A549 treated with CpdA at 1 μM for 4 hours (cell line): ENCODE measurements around the gene C2orf92. TPM values are rescaled to one million over a fixed set of nuclear protein-coding genes. Genes with fewer than 3 reads are reported as not detected.

Experiments used
- total RNA-seq: library from RNA; stranded (reverse); fragments of 200-300 nt; extraction: Qiagen RNA extraction; gene quantifications from 5 replicates; pipeline ENCODE4 v1.2.3, GENCODE V29; 2022; ENCODE audit warnings: low read depth

C2orf92 gene
- total RNA-seq = 0.35 to 1.6 TPM (median 0.71 TPM) in 5 replicates

GRCh38 chr2:97669448-97669847, at the start of gene C2orf92:
Gene C2orf92 (plus strand): TSS chr2:97669713. CDS start chr2:97669789, 76 bp downstream.

DNA sequence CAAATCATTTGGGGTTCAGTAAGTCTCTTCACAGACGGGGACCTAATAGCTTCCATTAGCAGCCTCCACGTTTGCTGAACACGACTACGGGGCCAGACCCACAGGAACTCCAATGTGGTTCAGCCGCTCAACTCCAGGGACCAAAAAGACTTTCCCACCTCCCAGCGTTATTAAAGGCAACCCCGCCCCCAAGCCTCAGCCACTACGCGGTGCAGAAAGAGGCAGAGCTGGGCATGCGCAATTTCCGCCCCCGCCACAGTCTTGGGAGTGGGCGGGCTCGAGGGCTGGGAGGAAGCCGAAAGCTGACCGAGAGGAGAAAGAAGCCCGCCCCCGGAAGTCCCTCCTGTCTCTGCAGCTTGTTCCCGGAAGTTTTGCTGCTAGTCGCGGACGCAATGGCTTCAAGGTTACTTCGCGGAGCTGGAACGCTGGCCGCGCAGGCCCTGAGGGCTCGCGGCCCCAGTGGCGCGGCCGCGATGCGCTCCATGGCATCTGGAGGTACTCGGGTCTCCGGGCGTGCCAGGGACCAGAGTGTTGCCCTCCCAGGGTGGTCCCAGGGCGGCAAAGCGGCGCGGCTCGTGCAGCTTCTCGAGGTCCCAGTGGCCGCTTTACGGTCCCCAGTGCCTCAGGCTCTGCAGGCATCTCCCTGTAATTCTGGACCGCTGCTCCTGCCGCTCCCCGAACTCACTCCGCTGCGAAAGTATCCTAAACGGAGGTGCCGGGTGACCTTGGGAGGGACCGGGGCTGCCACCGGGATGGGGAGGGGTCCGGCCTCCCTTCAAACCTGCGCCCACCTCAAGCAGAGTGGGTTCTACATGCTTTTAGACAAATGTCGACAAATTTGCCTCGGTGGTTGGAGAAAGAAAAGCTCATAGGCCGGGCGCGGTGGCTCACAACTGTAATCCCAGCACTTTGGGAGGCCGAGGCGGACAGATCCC, 23.6 kb upstream of the C2orf92 start, which contains the start of gene COX5B:
Gene COX5B, plus strand, starts transcription at position 368 of the 935 bp plus-strand sequence. Its CDS starts 25 bp downstream, at position 393.

GRCh38 chr2:97663962-97664635, 5.4 kb upstream of the C2orf92 start, which contains the start of gene ACTR1B:
Gene ACTR1B (minus strand): TSS chr2:97664044. CDS start chr2:97663890, 154 bp downstream.

DNA sequence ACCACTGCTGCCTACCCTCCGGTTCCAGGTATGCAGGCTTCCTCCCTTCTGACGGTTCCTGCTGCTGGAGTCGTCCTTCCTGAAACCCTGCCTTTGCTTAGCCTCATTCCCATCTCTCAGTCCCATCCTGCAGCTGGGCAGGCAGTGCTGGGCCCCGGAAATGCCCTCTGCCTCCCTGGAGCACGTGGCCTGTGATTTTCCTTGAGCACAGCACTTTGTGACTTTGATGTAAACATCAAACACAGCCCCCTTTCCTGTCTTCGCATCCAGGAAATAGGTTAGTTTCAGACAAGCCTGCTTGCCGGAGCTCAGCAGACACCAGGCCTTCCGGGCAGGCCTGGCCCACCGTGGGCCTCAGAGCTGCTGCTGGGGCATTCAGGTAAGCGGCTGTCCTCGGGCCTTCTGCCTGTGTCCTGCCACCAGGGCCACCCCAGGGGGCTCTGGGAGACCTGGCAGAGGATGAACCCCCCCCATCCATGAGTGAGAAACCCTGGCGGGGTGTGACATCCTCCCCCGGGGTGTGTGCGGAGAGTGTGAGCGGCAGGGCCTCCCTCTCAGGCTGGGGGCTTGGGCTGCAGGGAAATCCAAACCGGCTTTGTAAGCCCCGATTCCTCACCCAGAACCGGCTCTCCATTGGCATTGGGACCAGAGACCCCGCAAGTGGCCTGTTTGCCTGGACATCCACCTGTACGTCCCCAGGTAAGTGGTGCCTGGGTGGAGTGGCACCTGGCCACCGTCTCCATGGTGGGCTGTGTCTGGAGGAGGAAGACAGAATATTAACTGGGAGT, 44.0 kb downstream of the C2orf92 start, which contains the start of gene ZAP70:
Gene ZAP70, plus strand, starts transcription at position 281 of the 788 bp plus-strand sequence. CDS start 10,461 bp downstream, outside the sequence.

Other genes starting within 250 kb of the C2orf92 start
- gene ANKRD36B, start 79.8 kb upstream of the C2orf92 start, total RNA-seq = 3.0 to 6.4 TPM (median 4.9 TPM) in 5 replicates
- 271 to 332 TPM (median 301 TPM) in 5 replicates for gene COX5B, start 23.7 kb upstream of the C2orf92 start, total RNA-seq
- 30.3 to 44.5 TPM (median 39.2 TPM) in 5 replicates for gene ACTR1B, start 5.7 kb upstream of the C2orf92 start, total RNA-seq
- gene ZAP70, start 43.9 kb downstream of the C2orf92 start, total RNA-seq = 0.06 TPM in 1 of 5 replicates, not detected in the others